OCI-LY7 (cell line): ENCODE results near the gene COL13A1.

Experiments
- EZH2phosphoT487 ChIP-seq: fragments of 200-600 bp; sonication (generic); IDR thresholded peaks from 2 replicates; pipeline ENCODE4 v1.6.1; 2018; ENCODE audit warnings: low read depth, borderline replicate concordance, mild to moderate bottlenecking, mixed run types, antibody characterized with exemption, low read length, moderate library complexity, mixed read lengths
- TF ChIP-seq, protein P1 (sequence below): fragments of 200-600 bp; sonication (generic); conservative IDR thresholded peaks from 2 replicates; pipeline ENCODE4 v1.5.1; 2014; ENCODE audit warnings: mild to moderate bottlenecking, antibody characterized with exemption, low read length, moderate library complexity, mixed read lengths

DNA sequence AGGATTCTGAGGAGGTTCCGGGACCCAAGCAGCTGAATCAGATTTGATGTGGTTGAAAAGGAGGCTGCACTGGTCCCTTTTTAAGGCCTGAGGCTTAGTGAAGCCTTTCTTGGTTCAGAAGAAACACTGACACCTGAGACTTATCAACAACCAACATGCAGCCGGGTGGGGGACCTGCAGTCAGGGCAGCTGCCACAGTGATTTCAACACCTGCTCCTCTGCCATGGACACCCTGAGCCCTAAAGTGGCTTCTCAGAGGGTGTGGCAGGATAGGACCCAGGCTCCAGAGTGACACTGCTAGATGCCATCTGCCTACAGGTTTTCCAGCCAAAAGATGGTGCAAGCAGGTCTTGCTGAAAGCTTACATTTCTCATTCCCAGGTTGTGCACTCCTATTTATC is 99.3 kb downstream of the COL13A1 start:
- TF ChIP-seq, protein P1, sequence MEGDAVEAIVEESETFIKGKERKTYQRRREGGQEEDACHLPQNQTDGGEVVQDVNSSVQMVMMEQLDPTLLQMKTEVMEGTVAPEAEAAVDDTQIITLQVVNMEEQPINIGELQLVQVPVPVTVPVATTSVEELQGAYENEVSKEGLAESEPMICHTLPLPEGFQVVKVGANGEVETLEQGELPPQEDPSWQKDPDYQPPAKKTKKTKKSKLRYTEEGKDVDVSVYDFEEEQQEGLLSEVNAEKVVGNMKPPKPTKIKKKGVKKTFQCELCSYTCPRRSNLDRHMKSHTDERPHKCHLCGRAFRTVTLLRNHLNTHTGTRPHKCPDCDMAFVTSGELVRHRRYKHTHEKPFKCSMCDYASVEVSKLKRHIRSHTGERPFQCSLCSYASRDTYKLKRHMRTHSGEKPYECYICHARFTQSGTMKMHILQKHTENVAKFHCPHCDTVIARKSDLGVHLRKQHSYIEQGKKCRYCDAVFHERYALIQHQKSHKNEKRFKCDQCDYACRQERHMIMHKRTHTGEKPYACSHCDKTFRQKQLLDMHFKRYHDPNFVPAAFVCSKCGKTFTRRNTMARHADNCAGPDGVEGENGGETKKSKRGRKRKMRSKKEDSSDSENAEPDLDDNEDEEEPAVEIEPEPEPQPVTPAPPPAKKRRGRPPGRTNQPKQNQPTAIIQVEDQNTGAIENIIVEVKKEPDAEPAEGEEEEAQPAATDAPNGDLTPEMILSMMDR: no peak
- no peak for TF ChIP-seq EZH2phosphoT487
